Memory B cell (primary cell): Measurements from ENCODE around the gene REC114.
"Not testable (repeated sequence)": the region's sequence is repeated elsewhere in the genome, so short reads cannot be mapped to it uniquely, and the experiment has no call there.

ENCODE experiments used
- ATAC-seq: fragments of 150-1000 bp; cut with Tn5 transposase; 2 replicates; pipeline ENCODE4 v1.10.0; 2021; ENCODE audit warnings: low read depth, mild to moderate bottlenecking, moderate library complexity
- DNase-seq, 2 donors: peaks; one replicate each; pipeline ENCODE4 v3.0.0; 2022; ENCODE audit warnings: low spot score in 2 of 2
- H3K27ac Mint-ChIP-seq: one replicate; pipeline ENCODE4 v1.8.0; 2022; ENCODE audit warnings: mild to moderate bottlenecking, moderate library complexity, mixed read lengths
- H3K27me3 Mint-ChIP-seq: one replicate; pipeline ENCODE4 v1.8.0; 2022; ENCODE audit warnings: mixed read lengths
- H3K36me3 Mint-ChIP-seq: one replicate; pipeline ENCODE4 v1.8.0; 2022; ENCODE audit warnings: mild to moderate bottlenecking, mixed read lengths
- H3K4me1 Mint-ChIP-seq: one replicate; pipeline ENCODE4 v1.8.0; 2022; ENCODE audit warnings: mixed read lengths
- H3K4me3 Mint-ChIP-seq: one replicate; pipeline ENCODE4 v1.8.0; 2022; ENCODE audit warnings: mild to moderate bottlenecking, moderate library complexity, mixed read lengths
- H3K9me3 Mint-ChIP-seq: one replicate; pipeline ENCODE4 v1.8.0; 2022; ENCODE audit warnings: mixed read lengths

The REC114 gene

DNA sequence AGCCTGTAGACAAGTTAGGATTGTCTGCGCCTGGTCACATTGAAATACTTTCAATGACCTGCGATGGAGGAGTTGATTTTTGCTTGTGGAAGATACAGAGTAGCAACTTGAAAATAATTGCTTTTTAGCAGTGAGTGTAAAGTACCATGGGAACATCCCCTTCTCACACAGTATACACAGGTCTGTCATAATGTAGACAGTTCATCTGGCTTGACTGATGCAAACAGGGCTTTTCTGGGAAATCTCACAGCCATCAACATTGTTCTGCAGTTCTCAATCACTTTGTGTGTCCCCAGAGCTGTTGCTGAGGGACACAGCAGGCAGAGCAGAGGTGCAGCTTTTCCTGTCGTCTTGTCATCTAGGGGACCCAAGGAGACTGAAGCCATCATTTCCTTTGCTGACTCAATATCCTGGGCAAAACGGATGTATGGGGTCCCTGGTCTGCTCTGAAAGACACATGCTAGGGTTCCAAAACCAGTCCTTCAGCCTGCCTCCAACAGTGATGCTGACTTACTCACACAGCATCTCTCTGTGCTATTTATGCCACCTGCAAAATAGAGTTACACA lies 5.3 kb upstream of the REC114 start:
- peaks cover 13% of the 10 kb centered on the region for H3K27me3 Mint-ChIP-seq

DNA sequence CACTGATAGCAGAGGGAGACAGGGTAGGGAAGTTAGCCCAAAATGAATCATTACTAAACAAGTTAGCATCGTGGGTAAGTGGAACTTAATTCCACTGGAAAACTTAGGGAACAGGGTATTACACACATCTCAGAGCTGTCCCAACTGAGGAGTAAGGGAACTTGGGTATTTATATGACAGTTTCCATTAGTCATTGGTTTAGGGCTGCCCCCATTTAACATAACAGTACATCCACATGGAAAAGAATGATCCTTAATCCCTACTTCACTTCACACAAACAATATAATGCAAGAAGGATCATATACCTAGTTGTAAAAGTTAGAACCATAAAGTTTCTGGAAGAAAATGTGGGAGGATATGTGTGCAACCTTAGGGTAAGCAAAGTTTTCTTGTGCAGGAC lies 4.3 kb upstream of the REC114 start:
- DNase-seq (no peak), ATAC-seq (no peak)
- Mint-ChIP-seq H3K4me1 (no peaks in the 10 kb centered on the region), H3K9me3 (no peaks in the 10 kb centered on the region), H3K4me3 (no peak overlapping the region), H3K36me3 (no peaks in the 10 kb centered on the region), H3K27ac (no peak overlapping the region), H3K27me3 (peaks cover 12% of the 10 kb centered on the region)

More for the DNA sequence above, 5.3 kb upstream of the REC114 start:
- no peak for DNase-seq
- Mint-ChIP-seq H3K9me3 (no peaks in the 10 kb centered on the region), H3K4me1 (no peaks in the 10 kb centered on the region), H3K4me3 (no peak overlapping the region), H3K27ac (no peak overlapping the region), H3K36me3 (no peaks in the 10 kb centered on the region)
- no peak for ATAC-seq

DNA sequence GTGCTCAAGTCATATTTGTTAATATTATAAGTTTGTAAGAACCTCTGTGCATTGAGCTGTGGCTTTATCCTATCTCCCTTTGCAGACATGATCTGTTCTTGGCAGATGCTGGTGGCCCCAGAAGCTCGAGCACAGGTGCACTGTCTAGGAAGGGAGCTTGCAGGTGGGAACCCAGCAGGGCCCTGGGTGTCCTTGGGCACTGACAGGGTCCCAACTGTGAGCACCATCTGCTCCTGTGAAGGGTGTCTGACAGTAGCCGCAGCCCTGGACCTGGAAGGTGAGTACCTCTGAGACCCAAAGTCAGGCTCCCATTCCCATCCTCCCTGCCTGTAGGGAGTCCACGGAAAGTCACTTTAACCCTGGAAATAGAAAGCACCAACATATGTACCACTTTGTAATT lies 2.4 kb upstream of the REC114 start:
- ATAC-seq: no peak
- no peak overlapping the region for H3K4me3 Mint-ChIP-seq
- H3K4me1 Mint-ChIP-seq: no peaks in the 10 kb centered on the region
- peaks cover 17% of the 10 kb centered on the region for H3K27me3 Mint-ChIP-seq
- DNase-seq: no peak
- H3K9me3 Mint-ChIP-seq: no peaks in the 10 kb centered on the region
- no peak overlapping the region for H3K27ac Mint-ChIP-seq
- no peaks in the 10 kb centered on the region for H3K36me3 Mint-ChIP-seq

DNA sequence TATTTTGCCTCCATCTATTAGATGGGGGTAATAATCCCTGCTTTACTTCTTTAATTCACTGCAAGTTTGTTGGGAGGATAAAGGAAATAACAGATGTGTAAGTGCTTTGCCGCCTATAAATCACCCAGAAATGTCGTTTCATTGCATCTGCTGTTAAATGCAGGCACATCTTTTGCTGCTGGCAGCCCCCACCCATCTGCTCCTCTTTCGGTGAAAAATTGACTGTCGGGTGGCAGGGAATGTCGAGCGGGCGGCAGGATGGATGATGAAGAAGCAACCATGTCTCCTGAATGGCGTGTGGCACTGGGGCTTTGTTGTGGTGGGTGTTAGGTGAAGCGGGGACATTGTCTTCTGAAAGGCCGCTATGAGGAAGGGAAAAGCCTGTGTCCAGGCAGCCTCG lies 543 bp upstream of the REC114 start:
- no peak for DNase-seq
- no peaks in the 10 kb centered on the region for H3K4me1 Mint-ChIP-seq
- ATAC-seq: no peak
- no peaks in the 10 kb centered on the region for H3K36me3 Mint-ChIP-seq
- H3K4me3 Mint-ChIP-seq: no peak overlapping the region
- no peak overlapping the region for H3K27ac Mint-ChIP-seq
- H3K9me3 Mint-ChIP-seq: no peaks in the 10 kb centered on the region
- peaks cover 22% of the 10 kb centered on the region for H3K27me3 Mint-ChIP-seq

DNA sequence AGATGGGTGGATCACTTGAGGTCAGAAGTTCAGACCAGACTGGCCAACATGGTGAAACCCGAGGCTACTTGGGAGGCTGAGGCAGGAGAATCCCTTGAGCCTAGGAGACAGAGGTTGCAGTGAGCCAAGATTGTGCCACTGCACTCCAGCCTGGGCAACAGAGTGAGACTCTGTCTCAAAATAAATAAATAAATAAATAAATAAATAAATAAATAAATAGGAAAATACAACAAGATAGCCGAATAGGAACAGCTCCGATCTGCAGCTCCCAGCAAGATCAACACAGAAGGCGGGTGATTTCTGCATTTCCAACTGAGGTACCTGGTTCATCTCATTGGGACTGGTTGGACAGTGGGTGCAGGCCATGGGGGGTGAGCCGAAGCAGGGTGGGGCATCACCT lies 4.5 kb downstream of the REC114 start:
- not testable (repeated sequence) for H3K9me3 Mint-ChIP-seq, ATAC-seq, DNase-seq, H3K36me3 Mint-ChIP-seq, H3K4me3 Mint-ChIP-seq, H3K27ac Mint-ChIP-seq, H3K4me1 Mint-ChIP-seq
- peaks cover 19% of the 10 kb centered on the region for H3K27me3 Mint-ChIP-seq

DNA sequence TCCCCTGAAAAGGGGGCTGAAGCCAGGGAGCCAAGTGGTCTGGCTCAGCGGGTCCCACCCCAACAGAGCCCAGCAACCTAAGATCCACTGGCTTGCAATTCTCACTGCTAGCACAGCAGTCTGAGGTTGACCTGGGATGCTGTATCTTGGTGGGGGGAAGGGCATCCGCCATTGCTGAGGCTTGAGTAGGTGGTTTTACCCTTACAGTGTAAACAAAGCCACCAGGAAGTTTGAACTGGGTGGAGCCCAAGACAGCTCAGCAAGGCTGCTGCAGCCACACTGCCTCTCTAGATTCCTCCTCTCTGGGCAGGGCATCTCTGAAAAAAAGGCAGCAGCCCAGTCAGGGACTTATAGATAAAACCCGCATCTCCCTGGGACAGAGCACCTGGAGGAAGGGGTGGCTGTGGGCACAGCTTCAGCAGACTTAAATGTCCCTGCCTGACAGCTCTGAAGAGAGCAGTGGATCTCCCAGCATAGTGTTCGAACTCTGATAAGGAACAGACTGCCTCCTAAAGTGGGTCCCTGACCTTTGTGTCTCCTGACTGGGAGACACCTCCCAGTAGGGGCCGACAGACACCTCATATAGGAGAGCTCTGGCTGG lies 5.3 kb downstream of the REC114 start:
- not testable (repeated sequence) for H3K36me3 Mint-ChIP-seq, H3K4me1 Mint-ChIP-seq, H3K4me3 Mint-ChIP-seq, H3K9me3 Mint-ChIP-seq, H3K27ac Mint-ChIP-seq, ATAC-seq, DNase-seq
- H3K27me3 Mint-ChIP-seq: peaks cover 19% of the 10 kb centered on the region

DNA sequence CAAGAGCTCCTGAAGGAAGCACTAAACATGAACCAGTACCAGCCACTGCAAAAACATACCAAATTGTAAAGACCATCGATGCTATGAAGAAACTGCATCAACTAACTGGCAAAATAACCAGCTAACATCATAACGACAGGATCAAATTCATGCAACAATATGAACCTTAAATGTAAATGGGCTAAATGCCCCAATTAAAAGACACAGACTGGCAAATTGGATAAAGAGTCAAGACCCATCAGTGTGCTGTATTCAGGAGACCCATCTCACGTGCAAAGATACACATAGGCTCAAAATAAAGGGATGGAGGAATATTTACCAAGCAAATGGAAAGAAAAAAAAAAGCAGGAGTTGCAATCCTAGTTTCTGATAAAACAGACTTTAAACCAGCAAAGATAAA lies 7.0 kb downstream of the REC114 start:
- not testable (repeated sequence) for H3K36me3 Mint-ChIP-seq, H3K27ac Mint-ChIP-seq, H3K4me1 Mint-ChIP-seq, DNase-seq, H3K4me3 Mint-ChIP-seq, H3K9me3 Mint-ChIP-seq, ATAC-seq
- H3K27me3 Mint-ChIP-seq: peaks cover 15% of the 10 kb centered on the region

DNA sequence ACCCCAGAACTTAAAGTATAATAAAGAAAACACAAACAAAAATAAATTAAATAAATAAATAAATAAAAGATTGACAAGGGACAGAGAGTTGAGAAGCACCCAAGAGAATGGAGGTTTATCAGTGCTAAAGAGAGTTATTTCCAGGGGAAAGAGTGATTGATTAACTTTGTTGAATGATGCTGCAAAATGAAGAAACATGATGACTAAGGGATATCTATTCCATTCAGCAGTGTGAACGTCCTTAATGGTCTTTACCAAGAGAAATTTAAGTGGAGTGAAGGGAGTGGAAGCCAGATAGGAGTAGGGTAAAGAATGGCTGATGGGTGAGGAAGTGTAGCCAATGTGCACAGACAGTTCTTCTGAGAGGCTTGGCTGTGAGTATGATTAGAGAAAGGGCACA lies 11.1 kb downstream of the REC114 start:
- H3K9me3 Mint-ChIP-seq: peaks cover 8% of the 10 kb centered on the region
- peaks cover 10% of the 10 kb centered on the region for H3K27me3 Mint-ChIP-seq
- H3K36me3 Mint-ChIP-seq: peaks cover 2% of the 10 kb centered on the region
- ATAC-seq (no peak), DNase-seq (no peak)
- H3K4me1 Mint-ChIP-seq: peaks cover 2% of the 10 kb centered on the region
- H3K27ac Mint-ChIP-seq: no peak overlapping the region
- no peak overlapping the region for H3K4me3 Mint-ChIP-seq

DNA sequence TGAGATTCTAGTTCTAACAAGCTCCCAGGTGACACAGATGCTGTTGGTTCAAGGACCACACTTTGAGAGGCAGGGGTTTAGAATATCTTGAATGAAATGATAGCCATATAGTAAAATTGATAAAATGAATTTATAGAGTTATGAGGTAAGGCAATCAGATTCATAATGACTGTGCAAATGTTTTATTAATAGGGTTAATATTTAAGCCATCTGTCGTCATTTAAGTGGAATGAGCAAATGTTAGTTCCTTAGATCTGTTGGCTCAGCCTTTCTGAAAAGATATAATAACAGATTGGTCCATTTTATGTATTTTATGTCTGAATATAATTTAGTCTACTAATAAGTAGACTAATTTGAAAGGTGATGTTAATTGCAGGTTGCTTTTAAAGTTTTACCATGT lies 12.9 kb downstream of the REC114 start:
- H3K27me3 Mint-ChIP-seq: peaks cover 5% of the 10 kb centered on the region

DNA sequence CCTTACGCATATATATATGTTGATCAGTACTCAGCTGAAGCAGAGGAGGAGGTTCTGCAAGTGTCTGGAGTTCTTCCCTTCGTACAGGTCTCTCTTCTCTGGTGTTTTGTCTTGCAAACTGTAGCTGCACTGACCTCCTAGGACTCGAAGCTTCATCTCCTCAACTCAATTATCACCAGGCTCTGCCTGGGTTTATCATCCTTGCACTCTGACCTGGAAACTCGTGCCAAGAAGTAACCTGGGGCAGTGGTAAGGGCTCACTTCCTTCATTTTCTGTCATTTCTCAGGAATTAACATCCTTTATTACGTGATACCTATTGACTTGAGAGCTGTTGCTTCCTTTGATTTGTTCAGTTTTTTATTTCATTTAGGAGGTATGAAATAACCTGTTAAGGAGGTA lies 14.4 kb downstream of the REC114 start:
- DNase-seq (no peak), ATAC-seq (no peak)
- peaks cover 2% of the 10 kb centered on the region for H3K4me1 Mint-ChIP-seq
- H3K4me3 Mint-ChIP-seq: no peak overlapping the region
- H3K36me3 Mint-ChIP-seq: no peaks in the 10 kb centered on the region
- no peaks in the 10 kb centered on the region for H3K9me3 Mint-ChIP-seq
- H3K27me3 Mint-ChIP-seq: peaks cover 5% of the 10 kb centered on the region
- no peak overlapping the region for H3K27ac Mint-ChIP-seq

More for the DNA sequence above, 12.9 kb downstream of the REC114 start:
- Mint-ChIP-seq H3K36me3 (peaks cover under 1% of the 10 kb centered on the region), H3K27ac (no peak overlapping the region), H3K9me3 (peaks cover 2% of the 10 kb centered on the region), H3K4me1 (peaks cover 2% of the 10 kb centered on the region), H3K4me3 (no peak overlapping the region)
- DNase-seq: no peak
- ATAC-seq: no peak

DNA sequence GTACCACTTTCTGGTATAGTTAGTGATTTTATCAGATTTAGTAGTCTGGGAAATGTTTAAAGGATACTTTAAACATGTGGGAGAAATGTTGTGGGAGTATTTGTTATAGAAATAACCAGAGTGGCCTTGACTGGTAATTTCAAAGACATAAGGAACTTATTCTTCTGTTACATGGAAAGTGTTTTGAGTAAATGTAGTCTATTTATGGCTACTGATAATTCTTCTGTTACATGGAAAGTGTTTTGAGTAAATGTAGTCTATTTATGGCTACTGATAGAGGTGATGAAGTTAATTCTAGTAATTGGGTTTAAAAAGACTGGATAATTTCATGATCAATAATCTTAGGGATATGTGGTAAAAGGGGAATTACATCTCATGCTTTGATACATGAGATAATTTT lies 17.7 kb downstream of the REC114 start:
- Mint-ChIP-seq H3K4me3 (no peak overlapping the region), H3K9me3 (no peaks in the 10 kb centered on the region), H3K27ac (no peak overlapping the region), H3K27me3 (peaks cover 9% of the 10 kb centered on the region), H3K4me1 (peaks cover 2% of the 10 kb centered on the region), H3K36me3 (no peaks in the 10 kb centered on the region)
- no peak for DNase-seq
- ATAC-seq: no peak

DNA sequence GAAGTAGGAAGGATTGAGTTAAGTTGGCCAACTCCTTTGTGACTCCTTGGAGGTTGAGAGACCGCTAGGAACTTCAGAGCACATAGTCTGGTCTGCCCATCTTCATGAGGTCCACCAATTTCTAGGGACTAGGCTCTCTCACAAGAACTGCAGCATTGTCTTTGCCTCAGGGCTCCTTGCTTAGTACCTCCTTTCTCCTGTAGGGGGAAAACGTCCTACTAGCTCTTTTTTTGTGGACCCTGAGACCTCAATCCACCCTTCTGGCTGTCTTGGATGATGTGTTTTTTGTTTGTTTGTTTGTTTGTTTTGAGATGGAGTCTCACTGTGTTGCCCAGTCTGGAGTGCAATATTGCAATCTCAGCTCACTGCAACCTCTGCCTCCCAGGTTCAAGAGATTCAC lies 21.6 kb downstream of the REC114 start:
- no peak overlapping the region for H3K4me3 Mint-ChIP-seq

DNA sequence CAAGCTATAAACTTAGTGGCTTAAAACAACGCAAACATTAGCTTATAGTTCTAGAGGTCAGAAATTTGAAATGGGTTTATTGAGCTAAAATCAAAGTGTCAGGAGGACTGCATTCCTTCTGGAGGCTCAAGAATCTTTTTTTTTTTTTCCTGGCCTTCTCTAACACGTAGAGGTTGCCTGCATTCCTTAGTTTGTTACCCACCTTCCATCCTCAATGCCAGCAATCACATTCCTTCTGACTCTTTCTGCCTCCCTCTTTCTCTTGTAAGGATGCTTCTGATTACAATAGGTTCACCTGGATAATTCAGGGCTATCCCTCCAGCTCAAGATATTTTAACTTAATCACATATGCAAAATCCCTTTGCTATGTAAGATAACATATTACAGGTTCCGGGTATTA lies 24.8 kb downstream of the REC114 start:
- H3K27ac Mint-ChIP-seq: no peak overlapping the region
- no peaks in the 10 kb centered on the region for H3K9me3 Mint-ChIP-seq
- DNase-seq (no peak), ATAC-seq (no peak)
- no peaks in the 10 kb centered on the region for H3K4me1 Mint-ChIP-seq
- no peak overlapping the region for H3K4me3 Mint-ChIP-seq
- H3K36me3 Mint-ChIP-seq: no peaks in the 10 kb centered on the region
- H3K27me3 Mint-ChIP-seq: peaks cover 11% of the 10 kb centered on the region

More for the DNA sequence above, 21.6 kb downstream of the REC114 start:
- ATAC-seq (no peak), DNase-seq (no peak)
- Mint-ChIP-seq H3K9me3 (no peaks in the 10 kb centered on the region), H3K4me1 (no peaks in the 10 kb centered on the region), H3K27ac (no peak overlapping the region), H3K36me3 (no peaks in the 10 kb centered on the region), H3K27me3 (peaks cover 6% of the 10 kb centered on the region)

DNA sequence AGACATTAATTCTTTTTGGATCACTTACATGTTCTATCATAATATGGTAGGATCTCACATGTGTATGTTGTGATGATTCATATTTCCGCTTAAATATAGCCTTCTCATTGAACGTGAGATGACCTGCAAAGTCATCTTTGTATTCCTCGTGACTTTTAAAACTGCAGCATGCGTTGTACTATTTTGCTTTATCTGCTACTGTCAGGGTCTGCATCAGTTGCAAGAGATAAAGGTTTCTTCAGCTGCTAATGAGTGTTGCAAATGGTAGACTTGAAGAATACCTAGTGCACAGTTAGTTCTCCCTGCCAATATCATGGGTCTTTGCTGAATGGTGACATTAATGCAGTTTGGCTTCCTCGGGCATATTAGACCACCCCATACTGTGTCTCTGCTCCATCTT lies 31.8 kb downstream of the REC114 start:
- DNase-seq (no peak), ATAC-seq (no peak)
- no peaks in the 10 kb centered on the region for H3K36me3 Mint-ChIP-seq
- H3K4me1 Mint-ChIP-seq: no peaks in the 10 kb centered on the region
- peaks cover 8% of the 10 kb centered on the region for H3K27me3 Mint-ChIP-seq
- no peak overlapping the region for H3K4me3 Mint-ChIP-seq
- no peak overlapping the region for H3K27ac Mint-ChIP-seq
- H3K9me3 Mint-ChIP-seq: no peaks in the 10 kb centered on the region

DNA sequence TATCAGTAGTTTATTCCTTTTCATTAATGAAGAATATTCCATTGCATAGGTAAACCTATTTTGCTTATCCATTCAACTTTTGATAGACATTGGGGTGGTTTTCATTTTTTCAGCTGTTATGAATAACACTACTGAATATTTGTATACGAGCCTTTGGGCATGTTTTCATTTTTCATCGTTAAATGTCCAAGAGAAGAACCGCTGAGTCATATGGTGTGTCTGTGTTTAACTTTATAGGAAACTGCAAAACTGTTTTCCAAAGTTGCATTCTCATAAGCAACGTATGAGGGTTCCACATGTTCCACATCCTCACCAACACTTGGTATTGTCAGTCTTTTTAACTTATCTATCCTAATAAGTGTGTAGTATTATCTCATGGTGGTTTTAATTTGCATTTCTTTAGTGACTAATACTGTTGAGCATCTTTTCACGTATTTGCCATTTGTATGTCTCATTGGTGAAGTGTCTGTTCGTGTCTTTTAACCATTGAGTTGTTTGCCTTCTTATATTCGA lies 33.8 kb downstream of the REC114 start:
- H3K27ac Mint-ChIP-seq: no peak overlapping the region
- peaks cover 2% of the 10 kb centered on the region for H3K27me3 Mint-ChIP-seq
- no peak for ATAC-seq
- no peaks in the 10 kb centered on the region for H3K36me3 Mint-ChIP-seq
- no peak overlapping the region for H3K4me3 Mint-ChIP-seq
- no peak for DNase-seq
- H3K4me1 Mint-ChIP-seq: peaks cover under 1% of the 10 kb centered on the region
- no peaks in the 10 kb centered on the region for H3K9me3 Mint-ChIP-seq
